ENCODE data around the gene VAPB. TPM values are rescaled to one million over a fixed set of nuclear protein-coding genes. Genes with fewer than 3 reads are reported as not detected.

The VAPB gene
- total RNA-seq, 1 experiment from 2014 or later = 51.1 TPM

DNA sequence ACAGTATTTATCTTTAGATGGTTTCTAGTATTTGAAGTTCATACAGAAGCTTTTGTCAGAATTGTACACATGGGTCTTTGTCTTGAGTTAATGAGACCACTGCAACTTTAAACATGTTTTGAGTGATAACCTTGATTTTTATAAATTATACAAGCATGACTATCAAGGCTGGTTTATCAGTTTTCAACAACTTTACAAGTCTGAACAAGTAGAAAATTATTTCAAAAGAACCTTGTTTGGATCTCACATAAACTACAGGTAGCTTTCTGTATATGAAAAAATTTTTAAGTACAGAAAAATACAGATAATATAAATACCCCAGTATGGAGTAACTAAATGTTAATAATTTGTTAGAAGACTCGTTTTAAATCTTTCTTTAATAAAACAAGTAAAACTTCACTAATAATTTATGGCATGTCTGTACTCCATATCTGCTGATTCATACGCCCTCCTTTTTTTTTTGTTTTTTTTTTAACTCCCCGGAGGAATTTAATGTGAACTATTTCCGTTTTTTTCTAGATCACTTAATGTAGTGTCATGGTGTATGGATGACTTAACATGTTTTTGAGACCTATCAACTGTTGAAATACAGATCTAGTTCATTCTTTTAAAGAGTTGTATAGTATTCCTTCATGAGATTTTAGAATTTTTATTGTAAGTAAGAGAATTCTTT lies 18.3 kb downstream of the VAPB start:
- no peak overlapping the region for H3K4me3 ChIP-seq (replicated peaks in 1 of 2; ENCODE audit: low read depth in 1 of 2, low read length in 2 of 2)
- ChIA-PET CTCF (no interaction called here), RAD21 (ENCODE audit: low non-redundant PET in 1 of 2, low total read pairs in 2 of 2, uncharacterized antibody in 2 of 2, unreplicated experiment in 2 of 2) (no interaction called here), POLR2A (no interaction called here)
- intact Hi-C loops (cut with micrococcal nuclease) = no loop called here
- H3K9me3 ChIP-seq (ENCODE audit: control insufficient read depth in 1 of 2, insufficient read depth in 1 of 2, low read depth in 1 of 2, low read length in 2 of 2) = no peaks in the 10 kb centered on the region
- DNase-seq (ENCODE audit: low read depth, low spot score) (no peak), ATAC-seq (no peak)
- no peaks in the 10 kb centered on the region for H3K36me3 ChIP-seq (ENCODE audit: control insufficient read depth in 1 of 2, insufficient read depth in 2 of 2, low read length in 2 of 2)
- no peaks in the 10 kb centered on the region for H3K9me2 ChIP-seq (ENCODE audit: insufficient read depth)
- peaks cover 13% of the 10 kb centered on the region for H4K20me1 ChIP-seq (ENCODE audit: insufficient read depth)
- BruUV-seq (replicated peaks) = no TSS peak
- TF ChIP-seq SRF (IDR thresholded peaks at IDR 0.05; ENCODE audit: low read depth) (no peak), EZH2phosphoT487 (IDR thresholded peaks at IDR 0.05; ENCODE audit: borderline replicate concordance) (no peak), EGR1 (IDR thresholded peaks at IDR 0.05; ENCODE audit: low read depth) (no peak), SP1 (IDR thresholded peaks at IDR 0.05; ENCODE audit: low read depth) (no peak), EZH2 (IDR thresholded peaks at IDR 0.05) (no peak)
- TF ChIP-seq, protein P1, sequence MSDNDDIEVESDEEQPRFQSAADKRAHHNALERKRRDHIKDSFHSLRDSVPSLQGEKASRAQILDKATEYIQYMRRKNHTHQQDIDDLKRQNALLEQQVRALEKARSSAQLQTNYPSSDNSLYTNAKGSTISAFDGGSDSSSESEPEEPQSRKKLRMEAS (IDR thresholded peaks at IDR 0.05) = no peak
- H3K27ac ChIP-seq (ENCODE audit: low read depth, low read length) = no peak overlapping the region
- H3K79me2 ChIP-seq (ENCODE audit: insufficient read depth, low read length) = peaks cover 100% of the 10 kb centered on the region
- no peak overlapping the region for H3K4me2 ChIP-seq (ENCODE audit: low read length)
- no peak overlapping the region for H3K9ac ChIP-seq (ENCODE audit: low read length)
- no peaks in the 10 kb centered on the region for H3K27me3 ChIP-seq (ENCODE audit: insufficient read depth, low read length)
- H3K4me1 ChIP-seq (ENCODE audit: control insufficient read depth in 1 of 2, insufficient read depth in 2 of 2, low read length in 2 of 2) = no peaks in the 10 kb centered on the region
- no peak overlapping the region for H2AFZ ChIP-seq (ENCODE audit: low read depth, low read length, poor library complexity, severe bottlenecking)

DNA sequence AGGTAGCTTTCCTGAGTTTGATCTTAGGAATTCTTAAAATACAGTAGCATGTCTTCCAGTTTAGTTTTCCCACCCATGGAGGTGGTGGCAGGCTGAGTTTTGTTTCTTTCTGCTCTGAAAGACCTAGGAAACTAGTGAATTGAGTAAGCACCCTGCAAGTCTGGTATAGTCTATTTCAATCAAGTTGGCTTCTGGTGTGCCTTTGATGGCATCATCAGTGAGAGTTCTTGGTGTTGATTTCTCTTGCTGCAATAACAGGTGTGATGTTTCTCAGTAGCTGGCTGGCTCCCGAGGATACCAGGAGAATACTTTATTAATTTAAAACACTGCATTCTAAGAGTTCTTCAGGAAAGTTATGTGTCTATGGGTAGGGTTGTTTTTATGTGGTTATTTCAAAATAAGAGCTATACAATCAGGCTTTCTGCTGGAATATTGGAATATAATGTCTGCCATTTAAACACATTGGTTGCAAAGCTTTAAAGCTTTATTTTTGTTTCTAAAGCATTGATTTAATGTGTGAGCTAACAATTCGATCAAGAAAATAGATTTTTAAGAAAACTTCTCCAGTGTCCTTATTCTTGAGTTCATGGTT lies 19.0 kb downstream of the VAPB start:
- no peak overlapping the region for H3K9ac ChIP-seq (ENCODE audit: low read length)
- H3K4me2 ChIP-seq (ENCODE audit: low read length) = no peak overlapping the region
- CTCF ChIA-PET = no interaction called here
- no peaks in the 10 kb centered on the region for H3K9me2 ChIP-seq (ENCODE audit: insufficient read depth)
- peaks cover 100% of the 10 kb centered on the region for H3K79me2 ChIP-seq (ENCODE audit: insufficient read depth, low read length)
- no peaks in the 10 kb centered on the region for H3K9me3 ChIP-seq (ENCODE audit: control insufficient read depth in 1 of 2, insufficient read depth in 1 of 2, low read depth in 1 of 2, low read length in 2 of 2)
- RAD21 ChIA-PET (ENCODE audit: low non-redundant PET in 1 of 2, low total read pairs in 2 of 2, uncharacterized antibody in 2 of 2, unreplicated experiment in 2 of 2) = no interaction called here
- DNase-seq (ENCODE audit: low read depth, low spot score) = no peak
- no peaks in the 10 kb centered on the region for H3K4me1 ChIP-seq (ENCODE audit: control insufficient read depth in 1 of 2, insufficient read depth in 2 of 2, low read length in 2 of 2)
- no TSS peak for BruUV-seq (replicated peaks)
- POLR2A ChIA-PET = no interaction called here
- ATAC-seq = no peak
- no peaks in the 10 kb centered on the region for H3K36me3 ChIP-seq (ENCODE audit: control insufficient read depth in 1 of 2, insufficient read depth in 2 of 2, low read length in 2 of 2)
- H2AFZ ChIP-seq (ENCODE audit: low read depth, low read length, poor library complexity, severe bottlenecking) = no peak overlapping the region
- no peaks in the 10 kb centered on the region for H3K27me3 ChIP-seq (ENCODE audit: insufficient read depth, low read length)
- intact Hi-C loops (cut with micrococcal nuclease) = no loop called here
- H4K20me1 ChIP-seq (ENCODE audit: insufficient read depth) = peaks cover 12% of the 10 kb centered on the region
- H3K27ac ChIP-seq (ENCODE audit: low read depth, low read length) = no peak overlapping the region
- no peak overlapping the region for H3K4me3 ChIP-seq (replicated peaks in 1 of 2; ENCODE audit: low read depth in 1 of 2, low read length in 2 of 2)
- TF ChIP-seq YY1 (IDR thresholded peaks at IDR 0.05; ENCODE audit: extremely low read depth, insufficient replicate concordance, low read depth, low read length) (no peak), POLR2A (IDR thresholded peaks at IDR 0.05; ENCODE audit: borderline replicate concordance, extremely low read depth, insufficient read depth, insufficient read length) (no peak), SP1 (IDR thresholded peaks at IDR 0.05; ENCODE audit: low read depth) (no peak), TCF7L2 (IDR thresholded peaks at IDR 0.05; ENCODE audit: borderline replicate concordance, extremely low read depth, insufficient read depth, insufficient read length) (no peak), POLR2AphosphoS5 (IDR thresholded peaks at IDR 0.05; ENCODE audit: low read depth, low read length) (no peak), CBX3 (IDR thresholded peaks at IDR 0.05; ENCODE audit: low read depth) (no peak), JUND (IDR thresholded peaks at IDR 0.05) (no peak)
- TF ChIP-seq, protein P2, sequence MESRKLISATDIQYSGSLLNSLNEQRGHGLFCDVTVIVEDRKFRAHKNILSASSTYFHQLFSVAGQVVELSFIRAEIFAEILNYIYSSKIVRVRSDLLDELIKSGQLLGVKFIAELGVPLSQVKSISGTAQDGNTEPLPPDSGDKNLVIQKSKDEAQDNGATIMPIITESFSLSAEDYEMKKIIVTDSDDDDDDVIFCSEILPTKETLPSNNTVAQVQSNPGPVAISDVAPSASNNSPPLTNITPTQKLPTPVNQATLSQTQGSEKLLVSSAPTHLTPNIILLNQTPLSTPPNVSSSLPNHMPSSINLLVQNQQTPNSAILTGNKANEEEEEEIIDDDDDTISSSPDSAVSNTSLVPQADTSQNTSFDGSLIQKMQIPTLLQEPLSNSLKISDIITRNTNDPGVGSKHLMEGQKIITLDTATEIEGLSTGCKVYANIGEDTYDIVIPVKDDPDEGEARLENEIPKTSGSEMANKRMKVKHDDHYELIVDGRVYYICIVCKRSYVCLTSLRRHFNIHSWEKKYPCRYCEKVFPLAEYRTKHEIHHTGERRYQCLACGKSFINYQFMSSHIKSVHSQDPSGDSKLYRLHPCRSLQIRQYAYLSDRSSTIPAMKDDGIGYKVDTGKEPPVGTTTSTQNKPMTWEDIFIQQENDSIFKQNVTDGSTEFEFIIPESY (IDR thresholded peaks at IDR 0.05; ENCODE audit: extremely low read depth, insufficient replicate concordance, low read length) = no peak
- TF ChIP-seq, protein P3, sequence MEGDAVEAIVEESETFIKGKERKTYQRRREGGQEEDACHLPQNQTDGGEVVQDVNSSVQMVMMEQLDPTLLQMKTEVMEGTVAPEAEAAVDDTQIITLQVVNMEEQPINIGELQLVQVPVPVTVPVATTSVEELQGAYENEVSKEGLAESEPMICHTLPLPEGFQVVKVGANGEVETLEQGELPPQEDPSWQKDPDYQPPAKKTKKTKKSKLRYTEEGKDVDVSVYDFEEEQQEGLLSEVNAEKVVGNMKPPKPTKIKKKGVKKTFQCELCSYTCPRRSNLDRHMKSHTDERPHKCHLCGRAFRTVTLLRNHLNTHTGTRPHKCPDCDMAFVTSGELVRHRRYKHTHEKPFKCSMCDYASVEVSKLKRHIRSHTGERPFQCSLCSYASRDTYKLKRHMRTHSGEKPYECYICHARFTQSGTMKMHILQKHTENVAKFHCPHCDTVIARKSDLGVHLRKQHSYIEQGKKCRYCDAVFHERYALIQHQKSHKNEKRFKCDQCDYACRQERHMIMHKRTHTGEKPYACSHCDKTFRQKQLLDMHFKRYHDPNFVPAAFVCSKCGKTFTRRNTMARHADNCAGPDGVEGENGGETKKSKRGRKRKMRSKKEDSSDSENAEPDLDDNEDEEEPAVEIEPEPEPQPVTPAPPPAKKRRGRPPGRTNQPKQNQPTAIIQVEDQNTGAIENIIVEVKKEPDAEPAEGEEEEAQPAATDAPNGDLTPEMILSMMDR (IDR thresholded peaks at IDR 0.05 in 2 of 3, conservative IDR thresholded peaks at IDR 0.05 in 1 of 3; ENCODE audit: borderline replicate concordance in 1 of 3, insufficient read depth in 1 of 3, low read depth in 2 of 3, low read length in 2 of 3) = no peak
